ENCODE measurements around the gene LCN2. TPM values are rescaled to one million over a fixed set of nuclear protein-coding genes. Genes with fewer than 3 reads are reported as not detected.

The LCN2 gene
- total RNA-seq, 1 experiment from 2014 or later = 1.0 TPM

DNA sequence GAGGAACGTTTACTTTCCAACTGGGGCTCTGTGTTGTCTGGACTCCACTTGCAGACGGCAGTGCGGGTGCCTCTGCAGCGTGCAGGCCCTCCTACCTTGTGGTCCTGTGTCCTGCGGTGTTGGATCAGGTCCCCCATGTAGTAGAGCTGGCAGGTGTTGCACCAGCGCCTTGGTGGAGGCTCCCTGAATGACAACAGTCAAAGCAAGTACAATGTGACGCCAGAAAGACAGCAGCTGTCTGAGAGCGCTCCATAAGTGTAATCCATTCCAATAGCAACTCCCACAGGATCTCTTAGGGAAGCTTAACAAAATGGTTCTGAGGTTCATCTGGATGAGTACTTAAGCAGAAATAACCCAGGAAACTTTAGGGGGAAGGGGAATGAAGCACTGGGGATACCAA is 20.7 kb downstream of the LCN2 start:
- CTCF ChIA-PET = no interaction called here
- no peak for TF ChIP-seq POLR2AphosphoS5 (IDR thresholded peaks at IDR 0.05; ENCODE audit: low read depth, low read length)
- TF ChIP-seq, protein P1, sequence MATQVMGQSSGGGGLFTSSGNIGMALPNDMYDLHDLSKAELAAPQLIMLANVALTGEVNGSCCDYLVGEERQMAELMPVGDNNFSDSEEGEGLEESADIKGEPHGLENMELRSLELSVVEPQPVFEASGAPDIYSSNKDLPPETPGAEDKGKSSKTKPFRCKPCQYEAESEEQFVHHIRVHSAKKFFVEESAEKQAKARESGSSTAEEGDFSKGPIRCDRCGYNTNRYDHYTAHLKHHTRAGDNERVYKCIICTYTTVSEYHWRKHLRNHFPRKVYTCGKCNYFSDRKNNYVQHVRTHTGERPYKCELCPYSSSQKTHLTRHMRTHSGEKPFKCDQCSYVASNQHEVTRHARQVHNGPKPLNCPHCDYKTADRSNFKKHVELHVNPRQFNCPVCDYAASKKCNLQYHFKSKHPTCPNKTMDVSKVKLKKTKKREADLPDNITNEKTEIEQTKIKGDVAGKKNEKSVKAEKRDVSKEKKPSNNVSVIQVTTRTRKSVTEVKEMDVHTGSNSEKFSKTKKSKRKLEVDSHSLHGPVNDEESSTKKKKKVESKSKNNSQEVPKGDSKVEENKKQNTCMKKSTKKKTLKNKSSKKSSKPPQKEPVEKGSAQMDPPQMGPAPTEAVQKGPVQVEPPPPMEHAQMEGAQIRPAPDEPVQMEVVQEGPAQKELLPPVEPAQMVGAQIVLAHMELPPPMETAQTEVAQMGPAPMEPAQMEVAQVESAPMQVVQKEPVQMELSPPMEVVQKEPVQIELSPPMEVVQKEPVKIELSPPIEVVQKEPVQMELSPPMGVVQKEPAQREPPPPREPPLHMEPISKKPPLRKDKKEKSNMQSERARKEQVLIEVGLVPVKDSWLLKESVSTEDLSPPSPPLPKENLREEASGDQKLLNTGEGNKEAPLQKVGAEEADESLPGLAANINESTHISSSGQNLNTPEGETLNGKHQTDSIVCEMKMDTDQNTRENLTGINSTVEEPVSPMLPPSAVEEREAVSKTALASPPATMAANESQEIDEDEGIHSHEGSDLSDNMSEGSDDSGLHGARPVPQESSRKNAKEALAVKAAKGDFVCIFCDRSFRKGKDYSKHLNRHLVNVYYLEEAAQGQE (IDR thresholded peaks at IDR 0.05; ENCODE audit: insufficient read depth in 1 of 2, low read depth in 2 of 2, low read length in 1 of 2) = no peak
- TF ChIP-seq, protein P2, sequence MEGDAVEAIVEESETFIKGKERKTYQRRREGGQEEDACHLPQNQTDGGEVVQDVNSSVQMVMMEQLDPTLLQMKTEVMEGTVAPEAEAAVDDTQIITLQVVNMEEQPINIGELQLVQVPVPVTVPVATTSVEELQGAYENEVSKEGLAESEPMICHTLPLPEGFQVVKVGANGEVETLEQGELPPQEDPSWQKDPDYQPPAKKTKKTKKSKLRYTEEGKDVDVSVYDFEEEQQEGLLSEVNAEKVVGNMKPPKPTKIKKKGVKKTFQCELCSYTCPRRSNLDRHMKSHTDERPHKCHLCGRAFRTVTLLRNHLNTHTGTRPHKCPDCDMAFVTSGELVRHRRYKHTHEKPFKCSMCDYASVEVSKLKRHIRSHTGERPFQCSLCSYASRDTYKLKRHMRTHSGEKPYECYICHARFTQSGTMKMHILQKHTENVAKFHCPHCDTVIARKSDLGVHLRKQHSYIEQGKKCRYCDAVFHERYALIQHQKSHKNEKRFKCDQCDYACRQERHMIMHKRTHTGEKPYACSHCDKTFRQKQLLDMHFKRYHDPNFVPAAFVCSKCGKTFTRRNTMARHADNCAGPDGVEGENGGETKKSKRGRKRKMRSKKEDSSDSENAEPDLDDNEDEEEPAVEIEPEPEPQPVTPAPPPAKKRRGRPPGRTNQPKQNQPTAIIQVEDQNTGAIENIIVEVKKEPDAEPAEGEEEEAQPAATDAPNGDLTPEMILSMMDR (IDR thresholded peaks at IDR 0.05) = no peak
- no peak for TF ChIP-seq SIN3A (IDR thresholded peaks at IDR 0.05; ENCODE audit: borderline replicate concordance, insufficient read depth, low read depth, low read length)
- no peak for TF ChIP-seq TCF7L2 (IDR thresholded peaks at IDR 0.05; ENCODE audit: low read depth, low read length)
- ATAC-seq (no peak), DNase-seq (ENCODE audit: low read depth, low spot score) (no peak)
- POLR2A ChIA-PET = no interaction called here
- H3K27ac ChIP-seq (ENCODE audit: low read length) = no peak overlapping the region
- no TSS peak for BruUV-seq (replicated peaks)
- H3K9me3 ChIP-seq (ENCODE audit: control insufficient read depth, insufficient read depth, low read depth, low read length) = no peaks in the 10 kb centered on the region
- no peaks in the 10 kb centered on the region for H3K27me3 ChIP-seq (ENCODE audit: control insufficient read depth, insufficient read depth, low read length)
- intact Hi-C loops (cut with micrococcal nuclease; ENCODE audit: unreplicated experiment) (no loop called here), in situ Hi-C loops (cut with HindIII; ENCODE audit: low pct_unique_long_range_greater_than_20kb, low sequenced_read_pairs) (no loop called here)
- no peak overlapping the region for H3K4me3 ChIP-seq (ENCODE audit: low read depth in 2 of 2, low read length in 2 of 2)
- no peaks in the 10 kb centered on the region for H3K4me1 ChIP-seq (ENCODE audit: control insufficient read depth, insufficient read depth, low read length)
- no peaks in the 10 kb centered on the region for H3K36me3 ChIP-seq (ENCODE audit: control insufficient read depth, insufficient read depth, low read length)

DNA sequence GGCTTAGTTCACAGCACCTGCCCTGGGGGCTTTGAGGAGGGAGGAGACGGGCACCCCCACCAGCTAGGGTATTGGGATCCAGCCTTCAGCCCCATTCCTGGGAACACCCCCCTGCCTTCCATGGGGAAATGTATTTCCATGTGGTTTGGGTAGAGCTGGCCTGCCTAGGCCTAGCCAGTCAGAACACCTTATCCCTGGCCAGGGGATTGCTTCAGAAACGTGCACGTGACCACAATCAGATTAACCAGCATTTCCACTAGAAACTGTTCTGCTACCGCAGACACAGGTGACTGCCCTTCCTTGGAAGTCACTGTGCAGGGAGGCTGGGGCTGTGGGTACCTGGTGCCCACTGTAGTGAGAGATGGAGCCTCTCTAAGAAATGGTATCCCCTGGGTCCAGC is 24.8 kb downstream of the LCN2 start:
- H3K27me3 ChIP-seq (ENCODE audit: control insufficient read depth, insufficient read depth, low read length) = no peaks in the 10 kb centered on the region
- in situ Hi-C loops (cut with HindIII; ENCODE audit: low pct_unique_long_range_greater_than_20kb, low sequenced_read_pairs) (no loop called here), intact Hi-C loops (cut with micrococcal nuclease; ENCODE audit: unreplicated experiment) (no loop called here)
- H3K36me3 ChIP-seq (ENCODE audit: control insufficient read depth, insufficient read depth, low read length) = peaks cover under 1% of the 10 kb centered on the region; the same call in 1 of the 2 replicates
- no peak for TF ChIP-seq POLR2AphosphoS5 (IDR thresholded peaks at IDR 0.05; ENCODE audit: low read depth, low read length)
- ChIA-PET POLR2A (no interaction called here), CTCF (no interaction called here)
- H3K4me3 ChIP-seq (ENCODE audit: low read depth in 2 of 2, low read length in 2 of 2) = no peak overlapping the region
- no peak overlapping the region for H3K27ac ChIP-seq (ENCODE audit: low read length)
- H3K9me3 ChIP-seq (ENCODE audit: control insufficient read depth, insufficient read depth, low read depth, low read length) = no peaks in the 10 kb centered on the region
- no peaks in the 10 kb centered on the region for H3K4me1 ChIP-seq (ENCODE audit: control insufficient read depth, insufficient read depth, low read length)
- DNase-seq (ENCODE audit: low read depth, low spot score) (no peak), ATAC-seq (no peak)
- BruUV-seq (replicated peaks) = no TSS peak

DNA sequence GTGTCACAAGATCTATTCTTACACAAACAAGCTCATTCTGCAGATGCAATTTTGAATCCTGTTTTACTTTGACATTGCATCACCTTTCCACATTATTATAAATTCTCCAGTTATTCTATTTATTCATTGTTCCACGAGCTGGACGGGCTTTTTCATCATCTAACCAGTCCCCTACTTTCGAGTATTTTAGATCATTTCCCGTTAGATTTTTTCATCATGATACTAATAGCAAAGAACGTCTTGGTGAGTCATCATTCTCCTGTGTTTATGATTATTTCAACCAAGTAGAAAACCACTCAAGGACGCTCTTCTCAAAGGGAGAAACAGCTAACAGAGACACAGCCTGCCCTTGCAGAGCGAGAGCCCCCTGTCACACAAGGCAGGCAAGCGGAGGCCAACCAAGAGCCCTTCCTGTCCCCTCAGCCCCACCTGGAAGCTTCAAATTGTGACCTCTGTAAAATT is 25.9 kb downstream of the LCN2 start:
- TF ChIP-seq POLR2AphosphoS5 (IDR thresholded peaks at IDR 0.05; ENCODE audit: low read depth, low read length) = no peak
- TF ChIP-seq TCF7L2 (IDR thresholded peaks at IDR 0.05; ENCODE audit: low read depth, low read length) = no peak
- TF ChIP-seq, protein P2 (IDR thresholded peaks at IDR 0.05) = no peak
- no peak for TF ChIP-seq SIN3A (IDR thresholded peaks at IDR 0.05; ENCODE audit: borderline replicate concordance, insufficient read depth, low read depth, low read length)
- TF ChIP-seq, protein P1 (IDR thresholded peaks at IDR 0.05; ENCODE audit: insufficient read depth in 1 of 2, low read depth in 2 of 2, low read length in 1 of 2) = no peak
- TSS peak; percentile 64 for BruUV-seq (replicated peaks)
- POLR2A ChIA-PET = no interaction called here
- CTCF ChIA-PET = no interaction called here
- no peak for ATAC-seq
- Histone ChIP-seq H3K4me3 (ENCODE audit: low read depth in 2 of 2, low read length in 2 of 2) (no peak overlapping the region), H3K9me3 (ENCODE audit: control insufficient read depth, insufficient read depth, low read depth, low read length) (no peaks in the 10 kb centered on the region), H3K27me3 (ENCODE audit: control insufficient read depth, insufficient read depth, low read length) (no peaks in the 10 kb centered on the region), H3K36me3 (ENCODE audit: control insufficient read depth, insufficient read depth, low read length) (peaks cover 2% of the 10 kb centered on the region; the same call in 1 of the 2 replicates), H3K27ac (ENCODE audit: low read length) (no peak overlapping the region), H3K4me1 (ENCODE audit: control insufficient read depth, insufficient read depth, low read length) (no peaks in the 10 kb centered on the region)
- in situ Hi-C loops (cut with HindIII; ENCODE audit: low pct_unique_long_range_greater_than_20kb, low sequenced_read_pairs) (no loop called here), intact Hi-C loops (cut with micrococcal nuclease; ENCODE audit: unreplicated experiment) (no loop called here)
- no peak for DNase-seq (ENCODE audit: low read depth, low spot score)

Data from Panc1 (cell line).